Lung (tissue), 12 donors: ENCODE results near the gene KIF7. TPM values are rescaled to one million over a fixed set of nuclear protein-coding genes. Genes with fewer than 3 reads are reported as not detected.

Source experiments
- ATAC-seq: fragments of 200-7000 bp; cut with Tn5 transposase; one replicate; pipeline ENCODE4 v1.9.1; 2020; ENCODE audit warnings: moderate number of reproducible peaks; ENCODE audit not compliant: insufficient read depth, low FRiP score
- DNase-seq, 3 donors: peaks; one replicate each; pipeline ENCODE4 v3.0.0-alpha.2; 2013 to 2017
- H3K27ac ChIP-seq, 2 donors: one replicate each; pipeline ENCODE4 v1.5.1; 2013; ENCODE audit warnings: mild to moderate bottlenecking in 2 of 2, moderate library complexity in 2 of 2, control low read depth in 1 of 2, inconsistent platforms in 1 of 2, low read depth in 1 of 2, low read length in 1 of 2
- H3K27me3 ChIP-seq, 3 donors: one replicate each; pipeline ENCODE4 v1.5.1; 2013; ENCODE audit warnings: low read length in 2 of 3; ENCODE audit not compliant: control insufficient read depth in 3 of 3, insufficient read depth in 3 of 3
- H3K36me3 ChIP-seq, 4 donors: one replicate each; pipeline ENCODE4 v1.5.1; 2013; ENCODE audit warnings: low read length in 4 of 4, mild to moderate bottlenecking in 1 of 4, moderate library complexity in 1 of 4; ENCODE audit not compliant: control insufficient read depth in 4 of 4, insufficient read depth in 4 of 4
- H3K4me1 ChIP-seq, 5 donors: one replicate each; pipeline ENCODE4 v1.5.1; 2013; ENCODE audit warnings: low read length in 5 of 5, mild to moderate bottlenecking in 2 of 5, moderate library complexity in 1 of 5; ENCODE audit not compliant: control insufficient read depth in 5 of 5, insufficient read depth in 5 of 5
- H3K4me3 ChIP-seq: one replicate; pipeline ENCODE4 v1.5.1; 2013; ENCODE audit warnings: mild to moderate bottlenecking, control low read depth, moderate library complexity
- H3K9ac ChIP-seq, 2 donors: one replicate each; pipeline ENCODE4 v1.5.1; 2013; ENCODE audit warnings: low read length in 2 of 2, control low read depth in 1 of 2; ENCODE audit not compliant: insufficient read depth in 1 of 2
- H3K9me3 ChIP-seq, 4 donors: one replicate each; pipeline ENCODE4 v1.5.1; 2013; ENCODE audit warnings: low read length in 3 of 4, mild to moderate bottlenecking in 1 of 4, moderate library complexity in 1 of 4; ENCODE audit not compliant: control insufficient read depth in 4 of 4, insufficient read depth in 3 of 4
- CTCF ChIP-seq: IDR thresholded peaks from 2 replicates; pipeline ENCODE4 v1.5.1; 2012; ENCODE audit warnings: mild to moderate bottlenecking; ENCODE audit errors: control extremely low read depth, extremely low read depth
- WGBS, 2 donors: extraction: QIAGEN DNeasy Blood & Tissue Kit; methylation state at CpG; one replicate each; pipeline ENCODE4 v1.1.7; 2013; 5-methylcytosine and 5-hydroxymethylcytosine counted together
- polyA plus RNA-seq, 2 donors: library from polyadenylated mRNA; stranded (reverse); fragments of 200-250 nt; gene quantifications; one replicate each; pipeline ENCODE4 v1.2.1, GENCODE V29; 2013
- total RNA-seq, 2 donors: library from RNA; depleted of rRNA in 1 of 2; stranded (reverse); fragments of >200 nt in 1 of 2; gene quantifications; one replicate each; pipeline ENCODE4 v1.2.1, GENCODE V29; 2014 to 2021
- donor health status: control.
- donor health status: control.
- donor health status: Bipolar disorder and iron deficiency.
- donor health status: healthy.
- donor health status: DM: yes; HTN: yes; CAD: no.

KIF7 gene
- total and polyA plus RNA-seq, 4 donors = 1.3 to 6.5 (median 2.7) TPM

GRCh38 chr15:89649716-89650115, 5.6 kb downstream of the KIF7 start:
- WGBS, 2 donors = 95 to 96% methylated on average over 15 of the region's 15 CpGs
- H3K4me1 ChIP-seq = peaks cover 0 to 6% (median 0%) of the 10 kb centered on the region in 5 donors
- TF ChIP-seq CTCF = no peak
- no peaks in the 10 kb centered on the region for H3K9me3 ChIP-seq
- H3K36me3 ChIP-seq = peaks cover 0 to 22% (median 3%) of the 10 kb centered on the region in 4 donors
- H3K4me3 ChIP-seq = no peak overlapping the region
- ATAC-seq (no peak), DNase-seq (no peak)
- H3K27me3 ChIP-seq = no peaks in the 10 kb centered on the region
- H3K27ac ChIP-seq = no peak overlapping the region
- no peak overlapping the region for H3K9ac ChIP-seq

- ATAC-seq = no peak
- Histone ChIP-seq H3K36me3 (peaks cover 0 to 24% (median 5%) of the 10 kb centered on the region in 4 donors), H3K4me1 (peaks cover 0 to under 1% (median 0%) of the 10 kb centered on the region in 5 donors), H3K27me3 (no peaks in the 10 kb centered on the region), H3K27ac (no peak overlapping the region), H3K9ac (no peak overlapping the region), H3K9me3 (no peaks in the 10 kb centered on the region), H3K4me3 (no peak overlapping the region)
- 96 to 97% methylated on average over 37 of the region's 37 CpGs for WGBS, 2 donors
- DNase-seq = peak in 1 of 3 donors; percentile 4
- TF ChIP-seq CTCF = no peak
Measured at GRCh38 chr15:89649013-89649625, 6.1 kb downstream of the KIF7 start.

GRCh38 chr15:89648106-89649012, 6.9 kb downstream of the KIF7 start:
- TF ChIP-seq CTCF = no peak
- Histone ChIP-seq H3K27me3 (no peaks in the 10 kb centered on the region), H3K4me1 (no peaks in the 10 kb centered on the region), H3K9me3 (no peaks in the 10 kb centered on the region), H3K9ac (no peak overlapping the region), H3K36me3 (peaks cover 0 to 25% (median 5%) of the 10 kb centered on the region in 4 donors), H3K4me3 (no peak overlapping the region), H3K27ac (no peak overlapping the region)
- ATAC-seq (no peak), DNase-seq (peak in 1 of 3 donors; percentile 7)
- 86 to 88% methylated on average over 102 of the region's 102 CpGs for WGBS, 2 donors
